ENCODE results near the gene KCNJ14. TPM values are rescaled to one million over a fixed set of nuclear protein-coding genes. Genes with fewer than 3 reads are reported as not detected.

Gene KCNJ14
- total and polyA plus RNA-seq, 2 donors (not counting 3 experiments of a cell fraction or from before 2014, with no cell fraction given), result 0.26 to 1.4 TPM

DNA sequence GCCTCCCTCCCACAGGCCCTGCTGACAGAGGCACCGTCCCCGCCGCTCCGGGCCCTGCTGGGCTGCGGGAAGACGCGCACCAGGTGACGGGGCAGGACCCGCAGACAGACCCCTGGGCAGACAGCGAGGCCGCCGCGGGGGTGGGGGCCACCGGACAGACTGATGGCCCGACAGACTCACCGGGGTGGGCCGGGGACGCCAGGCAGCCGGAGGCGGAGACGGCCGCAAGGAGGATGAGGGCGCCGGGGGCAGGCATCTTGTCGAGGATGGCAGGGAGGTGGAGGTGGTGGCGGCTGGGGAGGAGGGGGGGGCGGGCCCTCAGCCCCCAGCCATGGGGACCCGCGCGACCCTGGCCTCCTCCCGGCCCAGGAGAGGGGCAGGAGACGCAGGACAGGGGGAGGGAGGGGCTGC is 56.0 kb downstream of the KCNJ14 start:
- H4K20me1 ChIP-seq (replicated peaks; ENCODE audit: control insufficient read depth, extremely low read depth, insufficient read depth, low read length), result no peaks in the 10 kb centered on the region
- DNase-seq (ENCODE audit: low read depth, low spot score) (no peak), FAIRE-seq (no peak)
- no peak overlapping the region for H3K27ac ChIP-seq (ENCODE audit: insufficient read depth, low read depth, low read length)
- TF ChIP-seq POLR2AphosphoS5 (IDR thresholded peaks at IDR 0.05; ENCODE audit: insufficient read depth, low read depth, low read length) (no peak), EZH2 (IDR thresholded peaks at IDR 0.05; ENCODE audit: borderline replicate concordance, low read depth, low read length, severe bottlenecking) (no peak), MYC (IDR thresholded peaks at IDR 0.05; ENCODE audit: low read depth, low read length) (no peak), GATA2 (IDR thresholded peaks at IDR 0.05; ENCODE audit: insufficient read depth, insufficient read length, low read depth, low read length) (no peak), POLR2A (IDR thresholded peaks at IDR 0.05; ENCODE audit: low read depth, low read length) (no peak), CTCF (IDR thresholded peaks at IDR 0.05; ENCODE audit: extremely low read depth in 1 of 2, insufficient read depth in 1 of 2, low read depth in 1 of 2, low read length in 2 of 2) (no peak), FOS (IDR thresholded peaks at IDR 0.05; ENCODE audit: borderline replicate concordance, insufficient read depth, low read length) (no peak), JUN (IDR thresholded peaks at IDR 0.05; ENCODE audit: borderline replicate concordance, insufficient read depth, insufficient read length, low read depth) (no peak), MAX (IDR thresholded peaks at IDR 0.05; ENCODE audit: insufficient read depth, insufficient read length) (no peak)
- dilution Hi-C loops (cut with MboI; ENCODE audit: extremely low pct_ligation_motif_present, low sequenced_read_pairs) (no loop called here), intact Hi-C loops (cut with micrococcal nuclease) (no loop called here)
- ChIA-PET CTCF (interaction anchor here (8.3 kb wide), 1 partner anchor 73 kb away, joined by 507 read pairs; no protein-coding TSS in a partner anchor), POLR2A (no interaction called here)
- H2AFZ ChIP-seq (ENCODE audit: low read depth, low read length), result no peak overlapping the region
- BruUV-seq (replicated peaks), result no TSS peak
- H3K9me1 ChIP-seq (replicated peaks; ENCODE audit: control insufficient read depth, extremely low read depth, insufficient read depth, low read length), result no peaks in the 10 kb centered on the region
- no peak overlapping the region for H3K9ac ChIP-seq (replicated peaks; ENCODE audit: extremely low read depth, insufficient read depth, low read length)
- H3K4me2 ChIP-seq (ENCODE audit: insufficient read depth, low read length), result no peak overlapping the region
- H3K36me3 ChIP-seq (ENCODE audit: control insufficient read depth in 2 of 2, extremely low read depth in 1 of 2, insufficient read depth in 2 of 2, low read length in 2 of 2), result no peaks in the 10 kb centered on the region
- no peaks in the 10 kb centered on the region for H3K79me2 ChIP-seq (ENCODE audit: control insufficient read depth, insufficient read depth, low read length)
- peaks cover 12 to 14% of the 10 kb centered on the region in 2 experiments for H3K27me3 ChIP-seq (ENCODE audit: control insufficient read depth in 2 of 2, insufficient read depth in 2 of 2, low read length in 2 of 2)
- no peaks in the 10 kb centered on the region for H3K9me3 ChIP-seq (replicated peaks; ENCODE audit: control insufficient read depth, insufficient read depth, low read length)
- no peaks in the 10 kb centered on the region for H3K4me1 ChIP-seq (ENCODE audit: control insufficient read depth, extremely low read depth, insufficient read depth, low read length)
- no peak overlapping the region for H3K4me3 ChIP-seq (replicated peaks in 1 of 3; ENCODE audit: insufficient read depth in 1 of 3, low read depth in 1 of 3, low read length in 3 of 3)
